ENCODE data around the gene HTT-AS. TPM values are rescaled to one million over a fixed set of nuclear protein-coding genes. Genes with fewer than 3 reads are reported as not detected.

The HTT-AS gene
- polyA plus RNA-seq, result not detected

GRCh38 chr4:3074078-3074845 is at the start of gene HTT-AS, which contains the start of gene HTT:
HTT-AS (minus strand) TSS chr4:3074538.
HTT (plus strand) TSS chr4:3074681; CDS start chr4:3074826, 145 bp downstream.
- Histone ChIP-seq H3K27me3 (ENCODE audit: control insufficient read depth in 1 of 2, insufficient read depth in 2 of 2, low read length in 2 of 2) (no peaks in the 10 kb centered on the region), H3K4me3 (ENCODE audit: low read depth in 1 of 2, low read length in 2 of 2) (peak within 1 kb of the TSS; percentile 92 to 98), H3K4me1 (ENCODE audit: control insufficient read depth in 2 of 2, insufficient read depth in 2 of 2, low read length in 1 of 2) (peaks cover 0 to 5% of the 10 kb centered on the region in 2 donors), H3K9me3 (ENCODE audit: control insufficient read depth in 2 of 2, insufficient read depth in 1 of 2, low read depth in 1 of 2, low read length in 1 of 2) (no peaks in the 10 kb centered on the region), H3K36me3 (ENCODE audit: control insufficient read depth in 2 of 2, insufficient read depth in 2 of 2, low read length in 1 of 2) (no peaks in the 10 kb centered on the region), H3K27ac (ENCODE audit: low read depth in 2 of 2, low read length in 1 of 2) (peak within 1 kb of the TSS; percentile 97 to 98)
- 0 to 2% methylated on average over 42 to 80 of the region's 81 CpGs for WGBS, 2 donors

DNA sequence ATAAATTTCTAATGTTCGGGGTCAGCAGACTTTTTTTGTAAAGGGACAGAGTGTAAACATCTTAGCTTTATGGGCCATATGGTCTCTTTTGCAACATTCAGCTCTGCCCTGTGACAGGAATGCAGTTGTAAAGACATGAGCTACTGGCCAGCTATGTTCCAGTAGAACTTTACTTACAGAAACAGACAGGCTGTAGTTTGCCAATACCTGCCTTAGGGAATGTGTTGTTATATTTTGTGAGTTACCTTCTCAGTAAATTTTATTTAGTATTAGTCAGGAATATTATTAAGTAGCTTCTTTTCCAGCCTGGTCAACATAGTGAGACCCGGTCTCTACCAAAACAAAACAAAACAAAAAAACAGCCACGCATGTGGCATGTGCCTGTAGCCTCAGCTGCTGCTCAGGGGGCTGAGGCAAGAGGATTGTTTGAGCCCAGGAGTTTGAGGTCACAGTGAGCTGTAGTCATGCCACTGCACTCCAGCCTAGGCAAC is 48.9 kb upstream of the HTT-AS start:
- Histone ChIP-seq H3K27me3 (ENCODE audit: control insufficient read depth in 1 of 2, insufficient read depth in 2 of 2, low read length in 2 of 2) (no peaks in the 10 kb centered on the region), H3K27ac (ENCODE audit: low read depth in 2 of 2, low read length in 1 of 2) (peak overlapping the region; percentile 33 to 39), H3K4me3 (ENCODE audit: low read depth in 1 of 2, low read length in 2 of 2) (no peak overlapping the region), H3K9me3 (ENCODE audit: control insufficient read depth in 2 of 2, insufficient read depth in 1 of 2, low read depth in 1 of 2, low read length in 1 of 2) (no peaks in the 10 kb centered on the region), H3K4me1 (ENCODE audit: control insufficient read depth in 2 of 2, insufficient read depth in 2 of 2, low read length in 1 of 2) (peaks cover 0 to 4% of the 10 kb centered on the region in 2 donors), H3K36me3 (ENCODE audit: control insufficient read depth in 2 of 2, insufficient read depth in 2 of 2, low read length in 1 of 2) (peaks cover 6 to 29% of the 10 kb centered on the region in 2 donors)
- 60 to 62% methylated on average over 3 of the region's 3 CpGs for WGBS, 2 donors

DNA sequence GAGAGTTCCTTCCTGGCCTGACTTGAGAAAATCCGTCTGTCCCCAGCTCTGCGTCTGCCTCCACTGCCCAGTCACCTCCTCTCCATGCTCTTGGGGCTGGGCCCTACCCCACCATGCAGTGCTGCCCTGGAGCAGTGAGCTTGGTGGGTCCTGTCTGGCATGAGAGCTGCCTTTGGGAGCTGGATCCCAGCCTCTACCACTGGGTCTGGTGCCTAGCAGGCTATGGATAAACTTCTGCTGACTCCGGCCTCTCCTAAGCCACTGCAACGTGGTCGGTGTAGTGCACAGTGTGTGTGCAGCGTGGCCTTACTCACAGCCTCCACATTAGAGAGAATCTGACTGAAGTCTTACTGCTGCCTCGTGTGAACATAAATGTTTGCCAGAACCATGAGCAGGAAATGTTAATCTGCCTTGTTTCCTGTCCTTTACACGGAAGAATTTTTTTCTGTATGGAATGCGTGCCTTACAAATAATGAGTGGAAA is 47.8 kb upstream of the HTT-AS start:
- Histone ChIP-seq H3K27me3 (ENCODE audit: control insufficient read depth in 1 of 2, insufficient read depth in 2 of 2, low read length in 2 of 2) (no peaks in the 10 kb centered on the region), H3K4me3 (ENCODE audit: low read depth in 1 of 2, low read length in 2 of 2) (no peak overlapping the region), H3K4me1 (ENCODE audit: control insufficient read depth in 2 of 2, insufficient read depth in 2 of 2, low read length in 1 of 2) (peaks cover 0 to 4% of the 10 kb centered on the region in 2 donors), H3K9me3 (ENCODE audit: control insufficient read depth in 2 of 2, insufficient read depth in 1 of 2, low read depth in 1 of 2, low read length in 1 of 2) (no peaks in the 10 kb centered on the region), H3K36me3 (ENCODE audit: control insufficient read depth in 2 of 2, insufficient read depth in 2 of 2, low read length in 1 of 2) (peaks cover 6 to 22% of the 10 kb centered on the region in 2 donors), H3K27ac (ENCODE audit: low read depth in 2 of 2, low read length in 1 of 2) (peak overlapping the region; percentile 65 to 76)
- 55 to 59% methylated on average over 9 of the region's 9 CpGs for WGBS, 2 donors

- Histone ChIP-seq H3K27ac (ENCODE audit: low read depth in 2 of 2, low read length in 1 of 2) (peak overlapping the region in 1 of 2 donors; percentile 19), H3K4me3 (ENCODE audit: low read depth in 1 of 2, low read length in 2 of 2) (no peak overlapping the region), H3K27me3 (ENCODE audit: control insufficient read depth in 1 of 2, insufficient read depth in 2 of 2, low read length in 2 of 2) (no peaks in the 10 kb centered on the region), H3K9me3 (ENCODE audit: control insufficient read depth in 2 of 2, insufficient read depth in 1 of 2, low read depth in 1 of 2, low read length in 1 of 2) (no peaks in the 10 kb centered on the region), H3K36me3 (ENCODE audit: control insufficient read depth in 2 of 2, insufficient read depth in 2 of 2, low read length in 1 of 2) (peaks cover 7 to 17% of the 10 kb centered on the region in 2 donors), H3K4me1 (ENCODE audit: control insufficient read depth in 2 of 2, insufficient read depth in 2 of 2, low read length in 1 of 2) (peaks cover 0 to 4% of the 10 kb centered on the region in 2 donors)
- WGBS, 2 donors, result 95 to 96% methylated on average over 2 of the region's 2 CpGs
Measured at GRCh38 chr4:3121596-3121995, 47.3 kb upstream of the HTT-AS start.

DNA sequence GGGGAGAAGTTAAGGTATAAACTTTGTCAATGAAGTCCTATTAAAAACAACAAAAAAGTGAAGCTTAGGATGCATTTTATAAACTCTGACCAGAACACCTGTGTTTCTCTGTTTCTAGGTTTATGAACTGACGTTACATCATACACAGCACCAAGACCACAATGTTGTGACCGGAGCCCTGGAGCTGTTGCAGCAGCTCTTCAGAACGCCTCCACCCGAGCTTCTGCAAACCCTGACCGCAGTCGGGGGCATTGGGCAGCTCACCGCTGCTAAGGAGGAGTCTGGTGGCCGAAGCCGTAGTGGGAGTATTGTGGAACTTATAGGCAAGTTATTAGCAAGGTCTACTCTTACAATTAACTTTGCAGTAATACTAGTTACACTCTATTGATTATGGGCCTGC is 46.8 kb upstream of the HTT-AS start:
- Histone ChIP-seq H3K36me3 (ENCODE audit: control insufficient read depth in 2 of 2, insufficient read depth in 2 of 2, low read length in 1 of 2) (peaks cover 12 to 22% of the 10 kb centered on the region in 2 donors), H3K4me3 (ENCODE audit: low read depth in 1 of 2, low read length in 2 of 2) (no peak overlapping the region), H3K27ac (ENCODE audit: low read depth in 2 of 2, low read length in 1 of 2) (no peak overlapping the region), H3K27me3 (ENCODE audit: control insufficient read depth in 1 of 2, insufficient read depth in 2 of 2, low read length in 2 of 2) (no peaks in the 10 kb centered on the region), H3K4me1 (ENCODE audit: control insufficient read depth in 2 of 2, insufficient read depth in 2 of 2, low read length in 1 of 2) (peaks cover 0 to 4% of the 10 kb centered on the region in 2 donors), H3K9me3 (ENCODE audit: control insufficient read depth in 2 of 2, insufficient read depth in 1 of 2, low read depth in 1 of 2, low read length in 1 of 2) (no peaks in the 10 kb centered on the region)
- 97 to 99% methylated on average over 9 of the region's 9 CpGs for WGBS, 2 donors

GRCh38 chr4:3119464-3119863 is 45.1 kb upstream of the HTT-AS start:
- Histone ChIP-seq H3K4me1 (ENCODE audit: control insufficient read depth in 2 of 2, insufficient read depth in 2 of 2, low read length in 1 of 2) (peaks cover 0 to 4% of the 10 kb centered on the region in 2 donors), H3K36me3 (ENCODE audit: control insufficient read depth in 2 of 2, insufficient read depth in 2 of 2, low read length in 1 of 2) (peaks cover 15 to 31% of the 10 kb centered on the region in 2 donors), H3K27me3 (ENCODE audit: control insufficient read depth in 1 of 2, insufficient read depth in 2 of 2, low read length in 2 of 2) (no peaks in the 10 kb centered on the region), H3K4me3 (ENCODE audit: low read depth in 1 of 2, low read length in 2 of 2) (no peak overlapping the region), H3K9me3 (ENCODE audit: control insufficient read depth in 2 of 2, insufficient read depth in 1 of 2, low read depth in 1 of 2, low read length in 1 of 2) (no peaks in the 10 kb centered on the region), H3K27ac (ENCODE audit: low read depth in 2 of 2, low read length in 1 of 2) (no peak overlapping the region)
- 73 to 77% methylated on average over 2 of the region's 2 CpGs for WGBS, 2 donors

DNA sequence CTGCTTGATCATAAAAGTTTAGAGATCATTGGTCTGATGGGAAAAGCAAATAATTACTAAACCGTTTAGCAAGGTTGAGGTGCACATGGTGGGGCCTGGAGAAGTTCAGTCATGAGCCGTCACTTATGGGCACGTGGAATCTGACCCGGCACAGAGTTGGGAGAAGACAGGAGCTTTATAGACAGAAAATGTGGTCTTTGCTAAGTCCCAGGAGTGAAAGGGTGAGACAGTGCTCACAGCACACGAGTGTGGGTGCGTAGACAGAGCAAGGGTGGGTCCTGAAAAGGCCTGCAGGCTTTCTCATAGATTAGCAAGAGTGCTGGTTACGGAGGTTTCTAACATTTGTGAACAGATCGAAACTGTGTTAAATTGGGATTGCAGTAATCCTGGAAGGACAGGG is 44.0 kb upstream of the HTT-AS start:
- Histone ChIP-seq H3K27ac (ENCODE audit: low read depth in 2 of 2, low read length in 1 of 2) (no peak overlapping the region), H3K9me3 (ENCODE audit: control insufficient read depth in 2 of 2, insufficient read depth in 1 of 2, low read depth in 1 of 2, low read length in 1 of 2) (no peaks in the 10 kb centered on the region), H3K36me3 (ENCODE audit: control insufficient read depth in 2 of 2, insufficient read depth in 2 of 2, low read length in 1 of 2) (peaks cover 15 to 34% of the 10 kb centered on the region in 2 donors), H3K4me3 (ENCODE audit: low read depth in 1 of 2, low read length in 2 of 2) (no peak overlapping the region), H3K27me3 (ENCODE audit: control insufficient read depth in 1 of 2, insufficient read depth in 2 of 2, low read length in 2 of 2) (no peaks in the 10 kb centered on the region), H3K4me1 (ENCODE audit: control insufficient read depth in 2 of 2, insufficient read depth in 2 of 2, low read length in 1 of 2) (peaks cover 0 to 4% of the 10 kb centered on the region in 2 donors)
- 86 to 90% methylated on average over 8 of the region's 8 CpGs for WGBS, 2 donors

DNA sequence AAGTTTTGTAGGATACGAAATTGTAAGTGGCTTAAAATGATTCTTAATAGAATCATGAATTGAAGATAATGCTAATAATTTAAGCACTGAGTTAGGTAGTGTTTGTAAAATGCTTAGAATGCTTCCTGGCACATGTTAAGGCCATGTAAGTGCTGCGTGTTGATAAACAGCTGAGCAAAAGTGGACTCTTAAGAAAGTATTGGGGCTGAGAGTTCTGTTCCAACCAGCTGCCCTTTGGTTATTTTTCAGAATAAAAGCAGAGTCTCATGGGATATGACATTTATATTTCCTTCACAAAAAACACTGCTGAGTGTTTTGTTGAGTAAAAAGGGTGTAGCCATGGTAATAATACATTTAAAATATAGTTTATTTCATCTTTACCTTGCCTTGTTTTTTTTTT is 42.6 kb upstream of the HTT-AS start:
- no peak overlapping the region for H3K4me3 ChIP-seq (ENCODE audit: low read depth in 1 of 2, low read length in 2 of 2)
- H3K36me3 ChIP-seq (ENCODE audit: control insufficient read depth in 2 of 2, insufficient read depth in 2 of 2, low read length in 1 of 2), result peaks cover 12 to 31% of the 10 kb centered on the region in 2 donors
- no peak overlapping the region for H3K27ac ChIP-seq (ENCODE audit: low read depth in 2 of 2, low read length in 1 of 2)
- H3K27me3 ChIP-seq (ENCODE audit: control insufficient read depth in 1 of 2, insufficient read depth in 2 of 2, low read length in 2 of 2), result no peaks in the 10 kb centered on the region
- H3K9me3 ChIP-seq (ENCODE audit: control insufficient read depth in 2 of 2, insufficient read depth in 1 of 2, low read depth in 1 of 2, low read length in 1 of 2), result no peaks in the 10 kb centered on the region
- peaks cover 0 to under 1% of the 10 kb centered on the region in 2 donors for H3K4me1 ChIP-seq (ENCODE audit: control insufficient read depth in 2 of 2, insufficient read depth in 2 of 2, low read length in 1 of 2)
- WGBS, 2 donors, result 75 to 83% methylated on average over 2 of the region's 2 CpGs

GRCh38 chr4:3115637-3116270 is 41.4 kb upstream of the HTT-AS start:
- 76 to 78% methylated on average over 15 of the region's 15 CpGs for WGBS, 2 donors
- Histone ChIP-seq H3K4me3 (ENCODE audit: low read depth in 1 of 2, low read length in 2 of 2) (no peak overlapping the region), H3K9me3 (ENCODE audit: control insufficient read depth in 2 of 2, insufficient read depth in 1 of 2, low read depth in 1 of 2, low read length in 1 of 2) (no peaks in the 10 kb centered on the region), H3K27me3 (ENCODE audit: control insufficient read depth in 1 of 2, insufficient read depth in 2 of 2, low read length in 2 of 2) (no peaks in the 10 kb centered on the region), H3K36me3 (ENCODE audit: control insufficient read depth in 2 of 2, insufficient read depth in 2 of 2, low read length in 1 of 2) (peaks cover 8 to 32% of the 10 kb centered on the region in 2 donors), H3K27ac (ENCODE audit: low read depth in 2 of 2, low read length in 1 of 2) (peak overlapping the region in 1 of 2 donors; percentile 75), H3K4me1 (ENCODE audit: control insufficient read depth in 2 of 2, insufficient read depth in 2 of 2, low read length in 1 of 2) (no peaks in the 10 kb centered on the region)
